HEK293 (cell line): Measurements from ENCODE around the gene FSD1.

Source experiments
- CTCF ChIP-seq: fragments of 450-650 bp; formaldehyde crosslinking; IDR thresholded peaks from 2 replicates; pipeline ENCODE4 v1.5.1; 2016; ENCODE audit warnings: missing biosample characterization, missing genetic modification characterization
- PBX3 ChIP-seq: sonication (generic); formaldehyde crosslinking; IDR thresholded peaks from 2 replicates; pipeline ENCODE4 v1.8.1; 2022; ENCODE audit warnings: mild to moderate bottlenecking, moderate library complexity, missing genetic modification reagents
- SP2 ChIP-seq: fragments of 450-650 bp; formaldehyde crosslinking; IDR thresholded peaks from 2 replicates; pipeline ENCODE4 v1.5.1; 2016; ENCODE audit warnings: missing biosample characterization, missing genetic modification characterization
- ZNF274 ChIP-seq, 2 experiments: fragments of 200-500 bp in 1 of 2; fragments of 450-650 bp in 1 of 2; sonication (Bioruptor generic) in 1 of 2; formaldehyde crosslinking in 1 of 2; IDR thresholded peaks; 2 replicates each; pipeline versions ENCODE4 v1.5.1 to v1.6.1; 2014 to 2016; ENCODE audit warnings: borderline replicate concordance in 1 of 2, inconsistent platforms in 1 of 2, low read length in 1 of 2, missing biosample characterization in 1 of 2, missing genetic modification characterization in 1 of 2
- ZNF324 ChIP-seq: fragments of 450-650 bp; formaldehyde crosslinking; IDR thresholded peaks from 2 replicates; pipeline ENCODE4 v1.5.1; 2016; ENCODE audit warnings: missing biosample characterization, missing genetic modification characterization
- ZNF335 ChIP-seq: fragments of 450-650 bp; formaldehyde crosslinking; conservative IDR thresholded peaks from 2 replicates; pipeline ENCODE4 v1.5.1; 2016; ENCODE audit warnings: missing biosample characterization, missing genetic modification characterization
- ZNF488 ChIP-seq: fragments of 450-650 bp; formaldehyde crosslinking; IDR thresholded peaks from 2 replicates; pipeline ENCODE4 v1.5.1; 2016; ENCODE audit warnings: missing biosample characterization, missing genetic modification characterization

- TF ChIP-seq SP2 (tag by site-specific recombination): no peak
- no peak for TF ChIP-seq CTCF (tag by site-specific recombination)
- no peak for TF ChIP-seq ZNF324 (tag by site-specific recombination)
- TF ChIP-seq PBX3 (CRISPR knock-in tag): no peak
- TF ChIP-seq ZNF274 (IDR thresholded peaks at IDR 0.05; ENCODE audit: low read length): no peak
- TF ChIP-seq ZNF274 (tag by site-specific recombination; IDR thresholded peaks at IDR 0.05; ENCODE audit: borderline replicate concordance): no peak
- no peak for TF ChIP-seq ZNF335 (tag by site-specific recombination)
- no peak for TF ChIP-seq ZNF488 (tag by site-specific recombination)
Observed at GRCh38 chr19:4319067-4319718, 14.8 kb downstream of the FSD1 start.
